Ovary (tissue), 9 donors: Measurements from ENCODE around the gene WHRN. TPM values are rescaled to one million over a fixed set of nuclear protein-coding genes. Genes with fewer than 3 reads are reported as not detected.

Experiments used
- DNase-seq, 5 donors: peaks; one replicate each; pipeline ENCODE4 v3.0.0-alpha.2; 2019 to 2020
- H3K27ac ChIP-seq, 2 donors: fragments of 200-600 bp; one replicate each; pipeline versions ENCODE4 v1.5.1 to v1.8.0; 2019 to 2022
- H3K27me3 ChIP-seq: fragments of 200-600 bp; one replicate; pipeline ENCODE4 v1.8.0; 2022
- H3K36me3 ChIP-seq: fragments of 200-600 bp; sonication (generic); one replicate; pipeline ENCODE4 v1.5.1; 2019
- H3K4me1 ChIP-seq: one replicate; pipeline ENCODE4 v1.8.1; 2013; ENCODE audit warnings: mild to moderate bottlenecking, moderate library complexity; ENCODE audit not compliant: insufficient read depth
- H3K4me3 ChIP-seq: fragments of 200-600 bp; sonication (generic); one replicate; pipeline ENCODE4 v1.5.1; 2017
- H3K9me3 ChIP-seq, 2 donors: fragments of 200-600 bp in 1 of 2; sonication (generic) in 1 of 2; one replicate each; pipeline versions ENCODE4 v1.5.1 to v1.8.1; 2013 to 2019; ENCODE audit warnings: mild to moderate bottlenecking in 1 of 2, moderate library complexity in 1 of 2
- EP300 ChIP-seq: sonication (generic); formaldehyde crosslinking; IDR thresholded peaks from one replicate; pipeline ENCODE4 v1.6.1; 2017; ENCODE audit warnings: antibody characterized with exemption
- POLR2A ChIP-seq: fragments of 450-650 bp; IDR thresholded peaks from one replicate; pipeline ENCODE4 v1.6.1; 2017; ENCODE audit warnings: antibody characterized with exemption, mild to moderate bottlenecking, moderate library complexity
- WGBS, 3 donors: extraction: QIAGEN DNeasy Blood & Tissue Kit in 1 of 3; methylation state at CpG; one replicate each; pipeline versions ENCODE4 v1.1.5 to v1.1.7; 2013 to 2017; 5-methylcytosine and 5-hydroxymethylcytosine counted together
- intact Hi-C, 4 donors: fragments of 100-400 bp; cut with DNase I; formaldehyde crosslinking; loops; one replicate each; pipeline versions ENCODE4 v1.11.0 to v1.15.1; 2022 to 2023
- polyA plus RNA-seq, 2 donors: library from polyadenylated mRNA; stranded (reverse); fragments of 200-250 nt in 1 of 2; fragments of 350-450 nt in 1 of 2; fragmentation: Illumina TruSeq in 1 of 2; extraction: RNeasy Lipid Tissue Mini Kit (QIAGEN cat#74804) in 1 of 2; gene quantifications; one replicate each; pipeline ENCODE4 v1.2.3, GENCODE V29; 2013 to 2014
- total RNA-seq, 7 donors: library from RNA; depleted of rRNA in 2 of 7; stranded (reverse); fragments of >200 nt in 2 of 7; fragmentation: NEBNext Ultra II Directional in 3 of 7; extraction: Animal tissue kit (Norgen Biotek cat#: 25700) in 3 of 7; gene quantifications; one replicate each; pipeline versions ENCODE4 v1.1.0 to v1.2.4, GENCODE V29; 2016 to 2023
- TF ChIP-seq, protein P1 (sequence below), 3 donors: fragments of 450-650 bp in 2 of 3; fragments of 200-600 bp in 1 of 3; IDR thresholded peaks; one replicate each; pipeline versions ENCODE4 v1.5.1 to v1.8.0; 2016 to 2022; ENCODE audit warnings: antibody characterized with exemption in 3 of 3, mild to moderate bottlenecking in 1 of 3
- donor health status: DM: no; HTN: no; CAD: no; lungs with moderate emphysema.
- donor health status: DM: no; HTN: no; CAD: no.
- donor health status: Bipolar disorder and iron deficiency.
- donor health status: DM: yes; HTN: yes; CAD: no.
- donor health status: DM: no; HTN: no; CAD: no.
- donor health status: DM: yes; HTN: yes; CAD: no.

WHRN gene
- total and polyA plus RNA-seq, 9 donors, result 1.7 to 28.5 (median 20.3) TPM

DNA sequence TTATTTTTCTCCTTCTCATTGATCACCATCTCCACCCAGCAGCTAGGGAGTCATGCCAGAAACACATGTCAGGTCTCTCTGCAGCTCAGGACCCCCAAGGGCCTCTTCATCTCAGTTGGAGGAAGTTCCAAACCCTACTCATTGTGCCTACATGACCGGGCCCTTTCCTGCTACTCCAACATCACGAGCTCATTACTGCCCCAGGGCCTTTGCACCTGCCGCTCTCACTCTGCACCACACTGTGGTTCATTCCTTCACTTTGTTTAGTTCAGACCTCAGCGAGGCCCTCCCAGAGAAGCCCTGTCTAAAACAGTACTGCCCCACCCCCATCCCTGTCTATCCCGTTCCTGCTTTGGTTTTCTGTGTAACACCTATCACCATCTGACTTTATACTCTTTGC is 95.4 kb downstream of the WHRN start:
- H3K27me3 ChIP-seq, result no peaks in the 10 kb centered on the region
- H3K4me3 ChIP-seq, result no peak overlapping the region
- H3K9me3 ChIP-seq, result no peaks in the 10 kb centered on the region
- 73 to 78% (median 78%) methylated on average over 5 of the region's 5 CpGs for WGBS, 3 donors
- H3K36me3 ChIP-seq, result no peaks in the 10 kb centered on the region
- no peak for DNase-seq
- H3K4me1 ChIP-seq, result peaks cover 15% of the 10 kb centered on the region
- no peak for TF ChIP-seq EP300
- no peak for TF ChIP-seq POLR2A
- TF ChIP-seq, protein P1, sequence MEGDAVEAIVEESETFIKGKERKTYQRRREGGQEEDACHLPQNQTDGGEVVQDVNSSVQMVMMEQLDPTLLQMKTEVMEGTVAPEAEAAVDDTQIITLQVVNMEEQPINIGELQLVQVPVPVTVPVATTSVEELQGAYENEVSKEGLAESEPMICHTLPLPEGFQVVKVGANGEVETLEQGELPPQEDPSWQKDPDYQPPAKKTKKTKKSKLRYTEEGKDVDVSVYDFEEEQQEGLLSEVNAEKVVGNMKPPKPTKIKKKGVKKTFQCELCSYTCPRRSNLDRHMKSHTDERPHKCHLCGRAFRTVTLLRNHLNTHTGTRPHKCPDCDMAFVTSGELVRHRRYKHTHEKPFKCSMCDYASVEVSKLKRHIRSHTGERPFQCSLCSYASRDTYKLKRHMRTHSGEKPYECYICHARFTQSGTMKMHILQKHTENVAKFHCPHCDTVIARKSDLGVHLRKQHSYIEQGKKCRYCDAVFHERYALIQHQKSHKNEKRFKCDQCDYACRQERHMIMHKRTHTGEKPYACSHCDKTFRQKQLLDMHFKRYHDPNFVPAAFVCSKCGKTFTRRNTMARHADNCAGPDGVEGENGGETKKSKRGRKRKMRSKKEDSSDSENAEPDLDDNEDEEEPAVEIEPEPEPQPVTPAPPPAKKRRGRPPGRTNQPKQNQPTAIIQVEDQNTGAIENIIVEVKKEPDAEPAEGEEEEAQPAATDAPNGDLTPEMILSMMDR (IDR thresholded peaks at IDR 0.05), result no peak
- no peak overlapping the region for H3K27ac ChIP-seq
- intact Hi-C loops, result loop anchor here in 3 of 4 donors (5.0 to 10.0 kb wide), 3 partner anchors 242 to 602 kb away; partner anchors contain the start of gene TEX53 (in 2 of the 3)

DNA sequence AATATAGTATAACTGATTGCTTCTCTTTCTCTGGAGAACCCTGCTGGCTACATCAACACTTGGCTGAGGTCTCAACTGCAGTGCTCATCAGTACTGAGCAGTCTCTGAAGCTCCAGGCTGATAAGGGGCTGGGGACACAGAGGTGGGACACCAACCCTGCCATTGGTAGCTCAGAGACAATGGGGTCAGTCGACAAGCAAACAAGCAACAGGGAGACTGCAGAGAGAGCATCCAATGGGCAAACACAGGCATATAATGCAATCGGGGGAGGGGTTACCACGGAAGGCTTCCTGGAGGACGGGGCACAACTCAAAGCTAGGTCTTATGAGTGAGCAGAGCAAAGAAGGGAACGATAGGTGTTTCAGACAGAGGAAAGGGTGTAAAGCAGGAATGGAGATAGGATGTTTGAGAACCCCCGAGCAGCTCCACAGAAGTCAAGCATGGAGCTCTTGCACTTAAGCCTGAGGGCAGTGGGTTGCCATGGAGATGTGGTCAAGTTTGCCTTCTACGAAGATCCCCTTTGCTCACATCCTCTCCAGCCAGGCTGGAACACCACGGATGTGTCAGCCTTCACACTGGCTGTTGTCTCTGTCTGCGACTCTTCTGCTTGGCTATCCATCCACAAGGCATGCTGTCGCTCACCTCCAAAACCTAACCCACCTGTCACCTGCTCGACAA is 96.0 kb downstream of the WHRN start:
- intact Hi-C loops, result loop anchor here in 3 of 4 donors (5.0 to 10.0 kb wide), 3 partner anchors 243 to 603 kb away; partner anchors contain the start of gene TEX53 (in 2 of the 3)
- WGBS, 3 donors, result 74 to 82% (median 79%) methylated on average over 11 of the region's 11 CpGs
- H3K4me1 ChIP-seq, result peaks cover 10% of the 10 kb centered on the region

DNA sequence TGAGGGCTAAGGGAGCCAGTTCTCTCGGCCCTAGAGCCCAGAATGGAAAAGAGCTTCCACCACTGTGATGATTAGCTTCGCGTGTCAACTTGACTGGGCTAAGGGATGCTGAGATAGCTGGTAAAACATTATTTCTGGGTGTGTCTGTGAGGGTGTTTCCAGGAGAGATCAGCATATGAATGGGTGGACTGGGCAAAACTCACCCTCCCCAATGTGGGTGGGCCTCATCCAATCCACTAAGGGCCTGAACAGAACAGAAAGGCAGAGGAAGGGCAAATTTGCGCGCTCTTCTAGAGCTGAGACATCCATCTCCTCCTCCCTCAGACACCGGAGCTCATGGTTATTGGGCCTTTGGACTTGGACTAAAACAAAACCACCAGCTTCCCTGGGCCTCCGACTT is 96.6 kb downstream of the WHRN start:
- 84 to 88% (median 88%) methylated on average over 7 of the region's 7 CpGs for WGBS, 3 donors
- H3K4me1 ChIP-seq, result peaks cover 10% of the 10 kb centered on the region
- H3K9me3 ChIP-seq, result no peaks in the 10 kb centered on the region
- no peak overlapping the region for H3K4me3 ChIP-seq
- TF ChIP-seq, protein P1 (IDR thresholded peaks at IDR 0.05), result no peak
- TF ChIP-seq EP300 (no peak), POLR2A (no peak)
- no peak overlapping the region for H3K27ac ChIP-seq
- H3K27me3 ChIP-seq, result no peaks in the 10 kb centered on the region
- intact Hi-C loops, result loop anchor here in 3 of 4 donors (5.0 to 10.0 kb wide), 3 partner anchors 244 to 604 kb away; partner anchors contain the start of gene TEX53 (in 2 of the 3)
- H3K36me3 ChIP-seq, result no peaks in the 10 kb centered on the region
- DNase-seq, result no peak

More for the DNA sequence above, 96.0 kb downstream of the WHRN start:
- DNase-seq, result no peak
- Histone ChIP-seq H3K9me3 (no peaks in the 10 kb centered on the region), H3K4me3 (no peak overlapping the region), H3K36me3 (no peaks in the 10 kb centered on the region), H3K27me3 (no peaks in the 10 kb centered on the region), H3K27ac (no peak overlapping the region)
- TF ChIP-seq POLR2A (no peak), EP300 (no peak)
- TF ChIP-seq, protein P1 (IDR thresholded peaks at IDR 0.05), result no peak

DNA sequence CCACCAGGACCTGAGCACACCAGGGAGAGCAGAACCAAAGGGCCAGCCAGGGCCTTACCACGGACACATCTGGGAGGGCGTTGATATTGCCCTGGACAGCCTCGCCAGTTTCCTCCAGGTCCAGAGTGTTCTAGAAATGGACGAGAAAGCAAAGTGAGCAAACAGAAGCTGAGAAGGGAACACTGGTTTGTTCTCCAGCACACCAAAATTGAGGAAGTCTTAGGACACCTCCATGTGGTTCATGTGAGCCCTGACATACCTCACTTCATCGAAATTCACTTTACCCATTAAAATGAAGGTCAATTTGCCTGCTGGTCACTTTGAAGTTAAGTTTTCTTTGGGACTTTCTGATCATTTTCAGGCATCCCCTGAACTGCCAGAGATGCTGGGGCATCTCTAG is 97.4 kb downstream of the WHRN start:
- Histone ChIP-seq H3K27ac (no peak overlapping the region), H3K27me3 (no peaks in the 10 kb centered on the region), H3K36me3 (no peaks in the 10 kb centered on the region), H3K4me1 (peaks cover 5% of the 10 kb centered on the region), H3K9me3 (no peaks in the 10 kb centered on the region), H3K4me3 (no peak overlapping the region)
- 85 to 93% (median 86%) methylated on average over 5 of the region's 5 CpGs for WGBS, 3 donors
- DNase-seq, result no peak
- intact Hi-C loops, result loop anchor here in 3 of 4 donors (5.0 to 10.0 kb wide), 3 partner anchors 244 to 604 kb away; partner anchors contain the start of gene TEX53 (in 2 of the 3)
- TF ChIP-seq, protein P1 (IDR thresholded peaks at IDR 0.05), result no peak
- TF ChIP-seq POLR2A (no peak), EP300 (no peak)
